ENCODE data around the gene TDRD12.
"Not testable (repeated sequence)": the region's sequence is repeated elsewhere in the genome, so short reads cannot be mapped to it uniquely, and the experiment has no call there.

The TDRD12 gene

DNA sequence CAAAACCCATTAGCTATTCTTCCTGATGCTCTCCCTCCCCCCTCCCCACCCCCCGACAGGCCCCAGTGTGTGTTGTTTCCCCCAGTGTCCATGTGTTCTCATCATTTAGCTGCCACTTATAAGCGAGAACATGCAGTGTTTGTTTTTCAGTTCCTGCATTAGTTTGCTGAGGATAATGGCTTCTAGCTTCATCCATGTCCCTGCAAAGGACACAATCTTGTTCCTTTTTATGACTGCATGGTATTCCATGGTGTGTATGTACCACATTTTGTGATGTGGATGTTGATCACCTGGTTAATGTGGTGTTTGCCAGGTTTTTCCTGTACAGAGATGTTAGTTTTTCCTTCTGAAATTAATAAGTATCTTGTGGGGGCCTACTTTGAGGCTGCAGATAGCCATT lies 31.5 kb downstream of the TDRD12 start:
- Histone ChIP-seq H3K79me2 (ENCODE audit: insufficient read depth, low read depth) (no peaks in the 10 kb centered on the region), H4K20me1 (ENCODE audit: insufficient read depth) (no peaks in the 10 kb centered on the region), H3K4me2 (no peak overlapping the region), H3K27ac (no peak overlapping the region), H3K9ac (no peak overlapping the region), H2AFZ (ENCODE audit: low read depth) (no peak overlapping the region), H3K4me3 (IDR thresholded peaks at IDR 0.05; ENCODE audit: insufficient read depth, low read depth, low read length) (no peak overlapping the region), H3K36me3 (ENCODE audit: insufficient read depth) (no peaks in the 10 kb centered on the region), H3K4me1 (ENCODE audit: low read depth, poor library complexity, severe bottlenecking) (peaks cover 20% of the 10 kb centered on the region), H3K27me3 (ENCODE audit: insufficient read depth, low read depth) (no peaks in the 10 kb centered on the region)
- TF ChIP-seq, protein P1, sequence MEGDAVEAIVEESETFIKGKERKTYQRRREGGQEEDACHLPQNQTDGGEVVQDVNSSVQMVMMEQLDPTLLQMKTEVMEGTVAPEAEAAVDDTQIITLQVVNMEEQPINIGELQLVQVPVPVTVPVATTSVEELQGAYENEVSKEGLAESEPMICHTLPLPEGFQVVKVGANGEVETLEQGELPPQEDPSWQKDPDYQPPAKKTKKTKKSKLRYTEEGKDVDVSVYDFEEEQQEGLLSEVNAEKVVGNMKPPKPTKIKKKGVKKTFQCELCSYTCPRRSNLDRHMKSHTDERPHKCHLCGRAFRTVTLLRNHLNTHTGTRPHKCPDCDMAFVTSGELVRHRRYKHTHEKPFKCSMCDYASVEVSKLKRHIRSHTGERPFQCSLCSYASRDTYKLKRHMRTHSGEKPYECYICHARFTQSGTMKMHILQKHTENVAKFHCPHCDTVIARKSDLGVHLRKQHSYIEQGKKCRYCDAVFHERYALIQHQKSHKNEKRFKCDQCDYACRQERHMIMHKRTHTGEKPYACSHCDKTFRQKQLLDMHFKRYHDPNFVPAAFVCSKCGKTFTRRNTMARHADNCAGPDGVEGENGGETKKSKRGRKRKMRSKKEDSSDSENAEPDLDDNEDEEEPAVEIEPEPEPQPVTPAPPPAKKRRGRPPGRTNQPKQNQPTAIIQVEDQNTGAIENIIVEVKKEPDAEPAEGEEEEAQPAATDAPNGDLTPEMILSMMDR (conservative IDR thresholded peaks at IDR 0.05; ENCODE audit: low read depth, low read length): no peak

DNA sequence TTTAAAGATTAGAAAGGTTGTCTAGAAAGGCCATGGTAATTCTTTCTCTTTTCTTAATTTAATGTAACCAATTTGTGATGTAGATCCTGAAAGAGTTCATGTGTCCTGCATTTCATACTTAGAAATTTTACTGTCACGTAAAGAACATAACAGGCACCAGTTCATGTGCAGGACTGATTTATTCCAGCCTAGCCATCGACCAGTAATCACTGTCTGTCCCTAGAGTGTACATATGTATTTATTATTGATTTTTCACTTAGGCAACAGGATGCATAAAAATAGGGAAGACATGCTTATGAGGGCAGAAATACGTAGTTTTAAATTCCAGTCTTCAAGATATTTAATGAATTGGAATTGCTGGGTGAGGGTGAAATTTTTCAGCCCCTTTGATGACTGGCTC lies 37.6 kb downstream of the TDRD12 start:
- Histone ChIP-seq H3K79me2 (ENCODE audit: insufficient read depth, low read depth) (no peaks in the 10 kb centered on the region), H3K4me3 (IDR thresholded peaks at IDR 0.05; ENCODE audit: insufficient read depth, low read depth, low read length) (no peak overlapping the region), H3K4me2 (no peak overlapping the region), H3K4me1 (ENCODE audit: low read depth, poor library complexity, severe bottlenecking) (no peaks in the 10 kb centered on the region), H3K27me3 (ENCODE audit: insufficient read depth, low read depth) (no peaks in the 10 kb centered on the region), H3K9ac (no peak overlapping the region), H3K36me3 (ENCODE audit: insufficient read depth) (no peaks in the 10 kb centered on the region), H3K27ac (no peak overlapping the region), H2AFZ (ENCODE audit: low read depth) (no peak overlapping the region), H4K20me1 (ENCODE audit: insufficient read depth) (no peaks in the 10 kb centered on the region)
- TF ChIP-seq, protein P1 (conservative IDR thresholded peaks at IDR 0.05; ENCODE audit: low read depth, low read length): no peak

DNA sequence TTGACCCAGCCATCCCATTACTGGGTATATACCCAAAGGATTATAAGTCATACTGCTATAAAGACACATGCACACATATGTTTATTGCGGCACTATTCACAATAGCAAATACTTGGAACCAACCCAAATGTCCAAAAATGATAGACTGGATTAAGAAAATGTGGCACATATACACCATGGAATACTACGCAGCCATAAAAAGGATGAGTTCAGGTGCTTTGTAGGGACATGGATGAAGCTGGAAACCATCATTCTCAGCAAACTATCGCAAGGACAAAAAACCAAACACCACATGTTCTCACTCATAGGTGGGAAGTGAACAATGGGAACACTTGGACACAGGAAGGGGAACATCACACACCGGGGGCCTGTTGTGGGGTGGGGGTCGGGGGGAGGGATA lies 45.8 kb downstream of the TDRD12 start:
- H2AFZ ChIP-seq (ENCODE audit: low read depth); H3K4me2 ChIP-seq; H4K20me1 ChIP-seq (ENCODE audit: insufficient read depth); H3K4me3 ChIP-seq (IDR thresholded peaks at IDR 0.05; ENCODE audit: insufficient read depth, low read depth, low read length); H3K4me1 ChIP-seq (ENCODE audit: low read depth, poor library complexity, severe bottlenecking); H3K27me3 ChIP-seq (ENCODE audit: insufficient read depth, low read depth); H3K27ac ChIP-seq; H3K36me3 ChIP-seq (ENCODE audit: insufficient read depth); H3K79me2 ChIP-seq (ENCODE audit: insufficient read depth, low read depth); H3K9ac ChIP-seq: not testable (repeated sequence)

DNA sequence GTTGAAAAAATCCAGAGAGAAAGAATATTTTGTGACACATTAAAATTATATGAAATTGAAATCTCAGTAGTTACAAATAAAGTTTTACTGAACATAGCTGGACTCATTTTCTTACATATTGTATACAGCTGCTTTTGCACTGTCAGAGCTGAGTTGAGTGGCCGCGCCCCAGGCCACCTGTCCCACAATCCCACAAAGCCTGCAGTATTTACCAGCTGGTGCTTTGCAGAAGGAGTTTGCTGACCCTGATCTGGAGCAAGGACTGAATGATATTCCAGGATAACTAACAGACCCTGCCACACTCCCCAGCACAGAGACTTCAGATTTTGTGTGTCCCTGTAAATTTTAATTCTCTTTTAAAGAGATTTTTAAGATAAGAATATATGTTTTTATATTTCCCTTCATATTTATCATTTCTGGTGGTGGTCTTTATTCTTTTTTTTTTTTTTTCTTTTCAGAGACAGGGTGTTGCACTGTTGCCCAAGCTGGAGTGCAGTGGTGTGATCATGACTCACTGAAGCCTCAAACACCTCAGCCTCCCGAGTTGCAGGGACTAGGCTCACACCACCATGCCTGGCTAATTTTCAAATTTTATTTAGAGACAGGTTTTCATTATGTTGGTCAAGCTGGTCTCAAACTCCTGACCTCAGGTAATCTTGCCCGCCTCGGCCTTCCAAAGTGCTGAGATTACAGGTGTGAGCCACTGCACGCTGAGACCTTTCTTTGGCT lies 48.5 kb downstream of the TDRD12 start:
- H3K4me1 ChIP-seq (ENCODE audit: low read depth, poor library complexity, severe bottlenecking): no peaks in the 10 kb centered on the region
- no peaks in the 10 kb centered on the region for H4K20me1 ChIP-seq (ENCODE audit: insufficient read depth)
- no peak overlapping the region for H3K9ac ChIP-seq
- H2AFZ ChIP-seq (ENCODE audit: low read depth): no peak overlapping the region
- no peak overlapping the region for H3K27ac ChIP-seq
- H3K36me3 ChIP-seq (ENCODE audit: insufficient read depth): no peaks in the 10 kb centered on the region
- no peaks in the 10 kb centered on the region for H3K27me3 ChIP-seq (ENCODE audit: insufficient read depth, low read depth)
- no peak overlapping the region for H3K4me3 ChIP-seq (IDR thresholded peaks at IDR 0.05; ENCODE audit: insufficient read depth, low read depth, low read length)
- TF ChIP-seq, protein P1 (conservative IDR thresholded peaks at IDR 0.05; ENCODE audit: low read depth, low read length): no peak
- no peaks in the 10 kb centered on the region for H3K79me2 ChIP-seq (ENCODE audit: insufficient read depth, low read depth)
- H3K4me2 ChIP-seq: no peak overlapping the region

DNA sequence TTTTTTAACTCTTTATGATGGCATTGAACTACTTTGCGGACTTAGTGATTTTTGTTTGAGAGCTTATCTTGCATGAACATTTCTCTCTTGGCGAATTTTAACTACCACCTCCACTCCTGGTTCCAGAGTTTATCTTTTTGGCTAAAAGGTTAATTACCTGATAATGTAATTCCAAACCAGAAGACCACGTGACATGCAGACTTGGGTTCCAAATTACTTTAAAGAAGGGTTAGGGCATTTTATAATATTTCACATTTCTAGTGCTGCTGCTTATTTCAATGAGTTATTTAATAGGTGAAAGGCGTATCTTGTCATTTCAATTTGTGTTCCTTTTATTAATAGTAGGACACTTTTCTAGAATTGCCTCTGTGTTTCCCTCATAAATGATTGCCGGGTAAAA lies 52.0 kb downstream of the TDRD12 start:
- TF ChIP-seq, protein P1 (conservative IDR thresholded peaks at IDR 0.05; ENCODE audit: low read depth, low read length): no peak
- Histone ChIP-seq H3K27ac (no peak overlapping the region), H3K9ac (no peak overlapping the region), H3K27me3 (ENCODE audit: insufficient read depth, low read depth) (no peaks in the 10 kb centered on the region), H3K79me2 (ENCODE audit: insufficient read depth, low read depth) (no peaks in the 10 kb centered on the region), H3K36me3 (ENCODE audit: insufficient read depth) (no peaks in the 10 kb centered on the region), H4K20me1 (ENCODE audit: insufficient read depth) (no peaks in the 10 kb centered on the region), H2AFZ (ENCODE audit: low read depth) (no peak overlapping the region), H3K4me3 (IDR thresholded peaks at IDR 0.05; ENCODE audit: insufficient read depth, low read depth, low read length) (no peak overlapping the region), H3K4me2 (no peak overlapping the region), H3K4me1 (ENCODE audit: low read depth, poor library complexity, severe bottlenecking) (no peaks in the 10 kb centered on the region)
